Upper lobe of left lung (tissue), 6 donors: ENCODE measurements around the gene BCL7A. TPM values are rescaled to one million over a fixed set of nuclear protein-coding genes. Genes with fewer than 3 reads are reported as not detected.

Experiments
- ATAC-seq, 2 donors: fragments of 200-7000 bp; cut with Tn5 transposase; one replicate each; pipeline ENCODE4 v1.9.1; 2022; ENCODE audit warnings: mild to moderate bottlenecking in 2 of 2, moderate library complexity in 2 of 2; ENCODE audit not compliant: low FRiP score in 2 of 2
- DNase-seq, 2 donors: peaks; one replicate each; pipeline ENCODE4 v3.0.0-alpha.2; 2019 to 2020
- H3K27ac ChIP-seq, 4 donors: fragments of 200-600 bp; sonication (generic); one replicate each; pipeline ENCODE4 v1.5.1; 2016 to 2019
- H3K27me3 ChIP-seq, 4 donors: fragments of 200-600 bp; sonication (generic); one replicate each; pipeline ENCODE4 v1.5.1; 2017 to 2019
- H3K36me3 ChIP-seq, 4 donors: fragments of 200-600 bp; sonication (generic); one replicate each; pipeline ENCODE4 v1.5.1; 2016 to 2019
- H3K4me1 ChIP-seq, 4 donors: fragments of 200-600 bp; sonication (generic); one replicate each; pipeline ENCODE4 v1.5.1; 2018 to 2019
- H3K4me3 ChIP-seq, 4 donors: fragments of 200-600 bp; sonication (generic); one replicate each; pipeline ENCODE4 v1.5.1; 2017 to 2019; ENCODE audit warnings: mild to moderate bottlenecking in 2 of 4, moderate library complexity in 1 of 4
- H3K9me3 ChIP-seq, 4 donors: fragments of 200-600 bp; sonication (generic); one replicate each; pipeline ENCODE4 v1.5.1; 2018 to 2019
- EP300 ChIP-seq, 4 donors: sonication (generic); formaldehyde crosslinking; IDR thresholded peaks; one replicate each; pipeline ENCODE4 v1.5.1; 2017; ENCODE audit warnings: antibody characterized with exemption in 4 of 4, control low read depth in 2 of 4
- POLR2A ChIP-seq, 4 donors: fragments of 450-650 bp; IDR thresholded peaks; one replicate each; pipeline ENCODE4 v1.5.1; 2016 to 2017; ENCODE audit warnings: antibody characterized with exemption in 4 of 4, mild to moderate bottlenecking in 2 of 4
- POLR2AphosphoS5 ChIP-seq, 2 donors: sonication (generic); formaldehyde crosslinking; IDR thresholded peaks; one replicate each; pipeline ENCODE4 v1.5.1; 2017; ENCODE audit warnings: antibody characterized with exemption in 2 of 2
- WGBS, 2 donors: methylation state at CpG; one replicate each; pipeline ENCODE4 v1.1.5; 2017 to 2018; 5-methylcytosine and 5-hydroxymethylcytosine counted together
- total RNA-seq, 6 donors: library from RNA; depleted of rRNA in 4 of 6; stranded (reverse); fragments of >200 nt in 4 of 6; gene quantifications; one replicate each; pipeline versions ENCODE4 v1.1.0 to v1.2.1, GENCODE V29; 2016 to 2021
- TF ChIP-seq, protein P1 (sequence below), 6 experiments: fragments of 450-650 bp in 4 of 6; fragments of 200-600 bp in 2 of 6; sonication (generic) in 2 of 6; IDR thresholded peaks; one replicate each; pipeline ENCODE4 v1.5.1; 2016 to 2019; ENCODE audit warnings: antibody characterized with exemption in 6 of 6
- donor health status: DM: no; HTN: no; CAD: no; lungs with moderate emphysema.
- donor health status: DM: no; HTN: yes; CAD: no; lungs with severe emphysema.

BCL7A gene
- total RNA-seq, 6 donors from 2014 or later: 4.9 to 14.6 (median 12.7) TPM

GRCh38 chr12:121980191-121980891 lies 41.3 kb upstream of the BCL7A start:
- Histone ChIP-seq H3K4me3 (no peak overlapping the region), H3K9me3 (no peaks in the 10 kb centered on the region), H3K36me3 (no peaks in the 10 kb centered on the region), H3K27ac (no peak overlapping the region), H3K27me3 (no peaks in the 10 kb centered on the region), H3K4me1 (no peaks in the 10 kb centered on the region)
- no peak for TF ChIP-seq EP300 (IDR thresholded peaks at IDR 0.05)
- WGBS, 2 donors: 66 to 79% methylated on average over 11 of the region's 11 CpGs
- ATAC-seq: peak in 1 of 2 donors; percentile 53
- no peak for DNase-seq

GRCh38 chr12:121980892-121981272 lies 40.8 kb upstream of the BCL7A start:
- Histone ChIP-seq H3K27ac (no peak overlapping the region), H3K9me3 (no peaks in the 10 kb centered on the region), H3K4me1 (no peaks in the 10 kb centered on the region), H3K4me3 (no peak overlapping the region), H3K27me3 (no peaks in the 10 kb centered on the region), H3K36me3 (no peaks in the 10 kb centered on the region)
- WGBS, 2 donors: 73 to 82% methylated on average over 14 of the region's 14 CpGs
- TF ChIP-seq POLR2A (IDR thresholded peaks at IDR 0.05) (no peak), POLR2AphosphoS5 (IDR thresholded peaks at IDR 0.05) (no peak), EP300 (IDR thresholded peaks at IDR 0.05) (no peak)
- TF ChIP-seq, protein P1, sequence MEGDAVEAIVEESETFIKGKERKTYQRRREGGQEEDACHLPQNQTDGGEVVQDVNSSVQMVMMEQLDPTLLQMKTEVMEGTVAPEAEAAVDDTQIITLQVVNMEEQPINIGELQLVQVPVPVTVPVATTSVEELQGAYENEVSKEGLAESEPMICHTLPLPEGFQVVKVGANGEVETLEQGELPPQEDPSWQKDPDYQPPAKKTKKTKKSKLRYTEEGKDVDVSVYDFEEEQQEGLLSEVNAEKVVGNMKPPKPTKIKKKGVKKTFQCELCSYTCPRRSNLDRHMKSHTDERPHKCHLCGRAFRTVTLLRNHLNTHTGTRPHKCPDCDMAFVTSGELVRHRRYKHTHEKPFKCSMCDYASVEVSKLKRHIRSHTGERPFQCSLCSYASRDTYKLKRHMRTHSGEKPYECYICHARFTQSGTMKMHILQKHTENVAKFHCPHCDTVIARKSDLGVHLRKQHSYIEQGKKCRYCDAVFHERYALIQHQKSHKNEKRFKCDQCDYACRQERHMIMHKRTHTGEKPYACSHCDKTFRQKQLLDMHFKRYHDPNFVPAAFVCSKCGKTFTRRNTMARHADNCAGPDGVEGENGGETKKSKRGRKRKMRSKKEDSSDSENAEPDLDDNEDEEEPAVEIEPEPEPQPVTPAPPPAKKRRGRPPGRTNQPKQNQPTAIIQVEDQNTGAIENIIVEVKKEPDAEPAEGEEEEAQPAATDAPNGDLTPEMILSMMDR (IDR thresholded peaks at IDR 0.05): no peak
- DNase-seq: no peak
- ATAC-seq: peak in 1 of 2 donors; percentile 28

DNA sequence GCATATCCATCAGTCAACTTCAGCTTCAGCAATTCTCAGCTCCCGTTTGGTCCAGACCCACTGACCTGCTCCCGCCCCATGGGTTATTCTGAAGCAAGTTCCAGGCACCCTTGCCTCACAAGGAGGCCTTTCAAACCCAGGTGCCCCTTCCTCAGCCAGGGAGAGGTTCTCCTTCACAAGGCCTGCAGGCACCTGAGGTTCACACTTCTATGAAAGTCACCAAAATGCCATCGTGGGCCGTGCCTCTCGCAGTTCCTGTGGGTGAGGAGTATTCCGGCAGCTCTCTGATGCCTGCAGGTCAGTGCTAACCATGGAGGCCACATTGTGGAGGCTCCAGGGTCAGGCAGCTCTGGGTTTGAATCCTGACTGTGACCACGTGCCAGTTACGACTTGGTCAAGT lies 40.2 kb upstream of the BCL7A start:
- WGBS, 2 donors: 79 to 93% methylated on average over 6 to 8 of the region's 8 CpGs
- no peaks in the 10 kb centered on the region for H3K9me3 ChIP-seq
- ATAC-seq: no peak
- no peak for DNase-seq
- H3K36me3 ChIP-seq: no peaks in the 10 kb centered on the region
- H3K4me1 ChIP-seq: no peaks in the 10 kb centered on the region
- no peaks in the 10 kb centered on the region for H3K27me3 ChIP-seq
- TF ChIP-seq POLR2A (IDR thresholded peaks at IDR 0.05) (no peak), POLR2AphosphoS5 (IDR thresholded peaks at IDR 0.05) (no peak), EP300 (IDR thresholded peaks at IDR 0.05) (no peak)
- TF ChIP-seq, protein P1 (IDR thresholded peaks at IDR 0.05): no peak
- H3K4me3 ChIP-seq: no peak overlapping the region
- H3K27ac ChIP-seq: no peak overlapping the region

GRCh38 chr12:121982950-121983349 lies 38.7 kb upstream of the BCL7A start:
- TF ChIP-seq, protein P1 (IDR thresholded peaks at IDR 0.05): no peak
- TF ChIP-seq POLR2AphosphoS5 (IDR thresholded peaks at IDR 0.05): no peak
- TF ChIP-seq EP300 (IDR thresholded peaks at IDR 0.05): no peak
- TF ChIP-seq POLR2A (IDR thresholded peaks at IDR 0.05): no peak
- Histone ChIP-seq H3K9me3 (no peaks in the 10 kb centered on the region), H3K36me3 (no peaks in the 10 kb centered on the region), H3K27ac (no peak overlapping the region), H3K4me1 (no peaks in the 10 kb centered on the region), H3K27me3 (no peaks in the 10 kb centered on the region), H3K4me3 (no peak overlapping the region)
- 91 to 97% methylated on average over 6 of the region's 6 CpGs for WGBS, 2 donors
- ATAC-seq (no peak), DNase-seq (no peak)

DNA sequence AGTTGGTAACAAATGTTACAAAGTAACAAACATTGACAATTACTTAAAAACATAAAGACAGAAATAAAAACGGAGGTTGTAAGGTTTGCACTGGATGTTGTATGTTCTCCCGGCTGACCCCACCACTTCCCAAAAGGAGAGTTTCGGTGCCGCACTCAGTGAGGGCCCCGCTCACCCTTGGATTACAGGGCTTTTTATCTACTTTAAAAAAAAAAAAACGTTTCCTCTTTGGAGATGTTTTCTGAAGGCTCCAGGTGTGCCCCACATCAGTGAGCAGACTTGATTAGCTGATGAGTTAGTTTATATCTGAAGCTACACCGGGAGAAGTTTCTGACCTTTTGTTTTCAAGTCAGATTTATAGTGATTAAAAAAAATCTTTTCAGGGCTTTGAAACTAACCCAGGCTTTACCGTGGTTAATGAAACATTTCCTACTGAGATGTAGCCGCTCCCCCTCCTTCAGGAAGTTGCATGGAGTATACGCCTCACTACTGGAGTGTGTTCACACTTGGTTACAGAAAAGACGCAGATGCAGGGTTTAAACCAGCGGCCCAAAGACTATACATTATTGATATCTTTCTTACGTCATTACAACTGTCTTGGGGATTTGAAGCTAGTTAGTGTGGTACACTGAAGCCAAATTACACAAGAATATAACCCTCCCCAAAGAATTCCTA lies 38.0 kb upstream of the BCL7A start:
- Histone ChIP-seq H3K4me1 (no peaks in the 10 kb centered on the region), H3K9me3 (no peaks in the 10 kb centered on the region), H3K4me3 (no peak overlapping the region), H3K27ac (no peak overlapping the region), H3K36me3 (no peaks in the 10 kb centered on the region), H3K27me3 (no peaks in the 10 kb centered on the region)
- ATAC-seq (no peak), DNase-seq (no peak)
- no peak for TF ChIP-seq POLR2A (IDR thresholded peaks at IDR 0.05)
- TF ChIP-seq, protein P1 (IDR thresholded peaks at IDR 0.05): no peak
- TF ChIP-seq POLR2AphosphoS5 (IDR thresholded peaks at IDR 0.05): no peak
- TF ChIP-seq EP300 (IDR thresholded peaks at IDR 0.05): no peak
- whole genome bisulfite sequencing, 2 donors: 42 to 50% methylated on average over 12 to 13 of the region's 13 CpGs
